Ovary (tissue), 9 donors: ENCODE data around the gene KCNK16. TPM values are rescaled to one million over a fixed set of nuclear protein-coding genes. Genes with fewer than 3 reads are reported as not detected.

Experiments
- DNase-seq, 5 donors: peaks; one replicate each; pipeline ENCODE4 v3.0.0-alpha.2; 2019 to 2020
- H3K27ac ChIP-seq, 2 donors: fragments of 200-600 bp; one replicate each; pipeline versions ENCODE4 v1.5.1 to v1.8.0; 2019 to 2022
- H3K27me3 ChIP-seq: fragments of 200-600 bp; one replicate; pipeline ENCODE4 v1.8.0; 2022
- H3K36me3 ChIP-seq: fragments of 200-600 bp; sonication (generic); one replicate; pipeline ENCODE4 v1.5.1; 2019
- H3K4me1 ChIP-seq: one replicate; pipeline ENCODE4 v1.8.1; 2013; ENCODE audit warnings: mild to moderate bottlenecking, moderate library complexity; ENCODE audit not compliant: insufficient read depth
- H3K4me3 ChIP-seq: fragments of 200-600 bp; sonication (generic); one replicate; pipeline ENCODE4 v1.5.1; 2017
- H3K9me3 ChIP-seq, 2 donors: fragments of 200-600 bp in 1 of 2; sonication (generic) in 1 of 2; one replicate each; pipeline versions ENCODE4 v1.5.1 to v1.8.1; 2013 to 2019; ENCODE audit warnings: mild to moderate bottlenecking in 1 of 2, moderate library complexity in 1 of 2
- CTCF ChIP-seq, 3 donors: fragments of 450-650 bp in 2 of 3; fragments of 200-600 bp in 1 of 3; IDR thresholded peaks; one replicate each; pipeline versions ENCODE4 v1.5.1 to v1.8.0; 2016 to 2022; ENCODE audit warnings: antibody characterized with exemption in 3 of 3, mild to moderate bottlenecking in 1 of 3
- EP300 ChIP-seq: sonication (generic); formaldehyde crosslinking; IDR thresholded peaks from one replicate; pipeline ENCODE4 v1.6.1; 2017; ENCODE audit warnings: antibody characterized with exemption
- POLR2A ChIP-seq: fragments of 450-650 bp; IDR thresholded peaks from one replicate; pipeline ENCODE4 v1.6.1; 2017; ENCODE audit warnings: antibody characterized with exemption, mild to moderate bottlenecking, moderate library complexity
- WGBS, 3 donors: extraction: QIAGEN DNeasy Blood & Tissue Kit in 1 of 3; methylation state at CpG; one replicate each; pipeline versions ENCODE4 v1.1.5 to v1.1.7; 2013 to 2017; 5-methylcytosine and 5-hydroxymethylcytosine counted together
- intact Hi-C, 4 donors: fragments of 100-400 bp; cut with DNase I; formaldehyde crosslinking; loops; one replicate each; pipeline versions ENCODE4 v1.11.0 to v1.15.1; 2022 to 2023
- polyA plus RNA-seq, 2 donors: library from polyadenylated mRNA; stranded (reverse); fragments of 200-250 nt in 1 of 2; fragments of 350-450 nt in 1 of 2; fragmentation: Illumina TruSeq in 1 of 2; extraction: RNeasy Lipid Tissue Mini Kit (QIAGEN cat#74804) in 1 of 2; gene quantifications; one replicate each; pipeline ENCODE4 v1.2.3, GENCODE V29; 2013 to 2014
- total RNA-seq, 7 donors: library from RNA; depleted of rRNA in 2 of 7; stranded (reverse); fragments of >200 nt in 2 of 7; fragmentation: NEBNext Ultra II Directional in 3 of 7; extraction: Animal tissue kit (Norgen Biotek cat#: 25700) in 3 of 7; gene quantifications; one replicate each; pipeline versions ENCODE4 v1.1.0 to v1.2.4, GENCODE V29; 2016 to 2023
- donor health status: DM: no; HTN: no; CAD: no; lungs with moderate emphysema.
- donor health status: DM: no; HTN: no; CAD: no.
- donor health status: Bipolar disorder and iron deficiency.
- donor health status: DM: yes; HTN: yes; CAD: no.
- donor health status: DM: no; HTN: no; CAD: no.
- donor health status: DM: yes; HTN: yes; CAD: no.

The KCNK16 gene
- total and polyA plus RNA-seq, 9 donors = not detected

- Histone ChIP-seq H3K36me3 (no peaks in the 10 kb centered on the region), H3K27ac (no peak overlapping the region), H3K27me3 (no peaks in the 10 kb centered on the region), H3K4me3 (no peak overlapping the region), H3K4me1 (peaks cover 16% of the 10 kb centered on the region), H3K9me3 (no peaks in the 10 kb centered on the region)
- intact Hi-C loops = no loop called here
- DNase-seq = no peak
- TF ChIP-seq POLR2A (no peak), CTCF (IDR thresholded peaks at IDR 0.05) (no peak), EP300 (no peak)
- WGBS, 3 donors = 80 to 82% (median 82%) methylated on average over 7 of the region's 7 CpGs
These were observed 22.3 kb upstream of the KCNK16 start for GRCh38 chr6:39344821-39345280.

- intact Hi-C loops = no loop called here
- H3K27ac ChIP-seq = peak overlapping the region in 1 of 2 donors; percentile 41
These were observed 20.9 kb upstream of the KCNK16 start for GRCh38 chr6:39343396-39343870.

GRCh38 chr6:39342692-39343395 lies 20.3 kb upstream of the KCNK16 start:
- H3K9me3 ChIP-seq = no peaks in the 10 kb centered on the region
- H3K27me3 ChIP-seq = no peaks in the 10 kb centered on the region
- intact Hi-C loops = no loop called here
- WGBS, 3 donors = 24 to 45% (median 31%) methylated on average over 14 of the region's 14 CpGs
- DNase-seq = peak; percentile 25 to 73 (median 51)
- no peaks in the 10 kb centered on the region for H3K36me3 ChIP-seq
- no peak overlapping the region for H3K4me3 ChIP-seq
- H3K27ac ChIP-seq = peak overlapping the region in 1 of 2 donors; percentile 41
- TF ChIP-seq POLR2A (no peak), CTCF (IDR thresholded peaks at IDR 0.05) (no peak), EP300 (no peak)
- H3K4me1 ChIP-seq = peaks cover 19% of the 10 kb centered on the region

More at GRCh38 chr6:39343396-39343870, 20.9 kb upstream of the KCNK16 start:
- no peak overlapping the region for H3K4me3 ChIP-seq
- DNase-seq = no peak
- H3K27me3 ChIP-seq = no peaks in the 10 kb centered on the region
- WGBS, 3 donors = 42 to 68% (median 56%) methylated on average over 9 of the region's 9 CpGs
- H3K4me1 ChIP-seq = peaks cover 19% of the 10 kb centered on the region
- no peaks in the 10 kb centered on the region for H3K36me3 ChIP-seq
- TF ChIP-seq POLR2A (no peak), EP300 (no peak), CTCF (IDR thresholded peaks at IDR 0.05) (no peak)
- H3K9me3 ChIP-seq = no peaks in the 10 kb centered on the region

- WGBS, 3 donors = 93 to 96% (median 94%) methylated on average over 5 of the region's 5 CpGs
- H3K27me3 ChIP-seq = no peaks in the 10 kb centered on the region
- TF ChIP-seq CTCF (IDR thresholded peaks at IDR 0.05) (no peak), EP300 (no peak), POLR2A (no peak)
- no peak overlapping the region for H3K4me3 ChIP-seq
- no peaks in the 10 kb centered on the region for H3K9me3 ChIP-seq
- intact Hi-C loops = no loop called here
- DNase-seq = no peak
- H3K4me1 ChIP-seq = peaks cover 19% of the 10 kb centered on the region
- H3K27ac ChIP-seq = no peak overlapping the region
- H3K36me3 ChIP-seq = no peaks in the 10 kb centered on the region
These were observed 19.4 kb upstream of the KCNK16 start for GRCh38 chr6:39341937-39342336.
